Measurements from ENCODE around the gene NBPF26. TPM values are rescaled to one million over a fixed set of nuclear protein-coding genes. Genes with fewer than 3 reads are reported as not detected.
"Not testable (repeated sequence)": the region's sequence is repeated elsewhere in the genome, so short reads cannot be mapped to it uniquely, and the experiment has no call there.

NBPF26 gene
- total RNA-seq (2022) (13.9 and 14.9 TPM in 2 replicates), Bru-seq, nascent RNA (percentile 55 among the genes with signal in this experiment), BruChase-seq, experiment 1, labeled RNA remaining after a 2-hour chase (percentile 50 among the genes with signal in this experiment), BruChase-seq, experiment 2, labeled RNA remaining after a 6-hour chase (percentile 44 among the genes with signal in this experiment)
- long read RNA-seq, partial matches to known transcripts = 1 of 1 reads
- long read RNA-seq, other reads (novel, unspliced or antisense) = 0 of 1 reads

- H3K9me3 Mint-ChIP-seq (ENCODE audit: unreplicated experiment); H3K27me3 ChIP-seq (replicated peaks; ENCODE audit: control insufficient read depth, insufficient read depth, low read length); POLR2A ChIA-PET; H3K27ac Mint-ChIP-seq (ENCODE audit: unreplicated experiment); H3K4me1 ChIP-seq; H3K36me3 Mint-ChIP-seq (ENCODE audit: insufficient read depth, unreplicated experiment); H3K9me3 ChIP-seq; H3K36me3 ChIP-seq (ENCODE audit: control insufficient read depth, insufficient read depth, low read length); H3K27me3 Mint-ChIP-seq (ENCODE audit: insufficient read depth, unreplicated experiment); BruUV-seq (replicated peaks); H3K4me1 Mint-ChIP-seq (ENCODE audit: low read depth, unreplicated experiment); intact Hi-C loops (cut with micrococcal nuclease; ENCODE audit: unreplicated experiment); CTCF ChIA-PET: not testable (repeated sequence)
- peak within 1 kb of the TSS; percentile 56 for H3K4me3 ChIP-seq (ENCODE audit: low read depth, low read length)
- peak within 1 kb of the TSS; percentile 56 for H3K4me3 Mint-ChIP-seq (ENCODE audit: unreplicated experiment)
- DNase-seq = peak; percentile 85 to 89
These were observed at the start of gene NBPF26 for GRCh38 chr1:120723715-120724402. TSS of gene NBPF26 (plus strand) at chr1:120723945.

GRCh38 chr1:120680106-120680819 is 43.5 kb upstream of the NBPF26 start:
- H3K4me3 ChIP-seq (ENCODE audit: low read depth, low read length); H3K4me3 Mint-ChIP-seq (ENCODE audit: unreplicated experiment); BruUV-seq (replicated peaks); H3K9me3 Mint-ChIP-seq (ENCODE audit: unreplicated experiment); DNase-seq; CTCF ChIA-PET; H3K4me1 Mint-ChIP-seq (ENCODE audit: low read depth, unreplicated experiment); H3K36me3 ChIP-seq (ENCODE audit: control insufficient read depth, insufficient read depth, low read length); H3K27me3 Mint-ChIP-seq (ENCODE audit: insufficient read depth, unreplicated experiment); H3K36me3 Mint-ChIP-seq (ENCODE audit: insufficient read depth, unreplicated experiment); H3K4me1 ChIP-seq; intact Hi-C loops (cut with micrococcal nuclease; ENCODE audit: unreplicated experiment); H3K9me3 ChIP-seq; H3K27me3 ChIP-seq (replicated peaks; ENCODE audit: control insufficient read depth, insufficient read depth, low read length); H3K27ac Mint-ChIP-seq (ENCODE audit: unreplicated experiment); POLR2A ChIA-PET: not testable (repeated sequence)

- H3K4me3 Mint-ChIP-seq (ENCODE audit: unreplicated experiment); H3K9me3 Mint-ChIP-seq (ENCODE audit: unreplicated experiment); CTCF ChIA-PET; H3K36me3 Mint-ChIP-seq (ENCODE audit: insufficient read depth, unreplicated experiment); H3K9me3 ChIP-seq; H3K4me3 ChIP-seq (ENCODE audit: low read depth, low read length); H3K4me1 ChIP-seq; H3K27me3 ChIP-seq (replicated peaks; ENCODE audit: control insufficient read depth, insufficient read depth, low read length); POLR2A ChIA-PET; H3K27me3 Mint-ChIP-seq (ENCODE audit: insufficient read depth, unreplicated experiment); DNase-seq; H3K27ac Mint-ChIP-seq (ENCODE audit: unreplicated experiment); intact Hi-C loops (cut with micrococcal nuclease; ENCODE audit: unreplicated experiment); H3K36me3 ChIP-seq (ENCODE audit: control insufficient read depth, insufficient read depth, low read length); H3K4me1 Mint-ChIP-seq (ENCODE audit: low read depth, unreplicated experiment); BruUV-seq (replicated peaks): not testable (repeated sequence)
These were observed 42.8 kb upstream of the NBPF26 start for GRCh38 chr1:120680938-120681337.

GRCh38 chr1:120684397-120684796 is 39.3 kb upstream of the NBPF26 start:
- CTCF ChIA-PET; H3K36me3 ChIP-seq (ENCODE audit: control insufficient read depth, insufficient read depth, low read length); intact Hi-C loops (cut with micrococcal nuclease; ENCODE audit: unreplicated experiment); H3K36me3 Mint-ChIP-seq (ENCODE audit: insufficient read depth, unreplicated experiment); H3K27me3 Mint-ChIP-seq (ENCODE audit: insufficient read depth, unreplicated experiment); H3K4me1 Mint-ChIP-seq (ENCODE audit: low read depth, unreplicated experiment); POLR2A ChIA-PET; H3K27ac Mint-ChIP-seq (ENCODE audit: unreplicated experiment); H3K4me3 Mint-ChIP-seq (ENCODE audit: unreplicated experiment); H3K9me3 ChIP-seq; H3K4me1 ChIP-seq; H3K9me3 Mint-ChIP-seq (ENCODE audit: unreplicated experiment); H3K4me3 ChIP-seq (ENCODE audit: low read depth, low read length); DNase-seq; BruUV-seq (replicated peaks); H3K27me3 ChIP-seq (replicated peaks; ENCODE audit: control insufficient read depth, insufficient read depth, low read length): not testable (repeated sequence)

- H3K27me3 Mint-ChIP-seq (ENCODE audit: insufficient read depth, unreplicated experiment); H3K4me3 Mint-ChIP-seq (ENCODE audit: unreplicated experiment); DNase-seq; H3K36me3 Mint-ChIP-seq (ENCODE audit: insufficient read depth, unreplicated experiment); H3K4me3 ChIP-seq (ENCODE audit: low read depth, low read length); H3K27ac Mint-ChIP-seq (ENCODE audit: unreplicated experiment); H3K36me3 ChIP-seq (ENCODE audit: control insufficient read depth, insufficient read depth, low read length); H3K4me1 ChIP-seq; H3K9me3 ChIP-seq; intact Hi-C loops (cut with micrococcal nuclease; ENCODE audit: unreplicated experiment); H3K27me3 ChIP-seq (replicated peaks; ENCODE audit: control insufficient read depth, insufficient read depth, low read length); CTCF ChIA-PET; POLR2A ChIA-PET; H3K4me1 Mint-ChIP-seq (ENCODE audit: low read depth, unreplicated experiment); BruUV-seq (replicated peaks); H3K9me3 Mint-ChIP-seq (ENCODE audit: unreplicated experiment): not testable (repeated sequence)
These were observed 38.1 kb upstream of the NBPF26 start for GRCh38 chr1:120685622-120686021.

GRCh38 chr1:120687250-120687649 is 36.5 kb upstream of the NBPF26 start:
- intact Hi-C loops (cut with micrococcal nuclease; ENCODE audit: unreplicated experiment); H3K27ac Mint-ChIP-seq (ENCODE audit: unreplicated experiment); BruUV-seq (replicated peaks): not testable (repeated sequence)

More at GRCh38 chr1:120687250-120687649, 36.5 kb upstream of the NBPF26 start:
- H3K9me3 Mint-ChIP-seq (ENCODE audit: unreplicated experiment); H3K4me1 ChIP-seq; H3K4me3 Mint-ChIP-seq (ENCODE audit: unreplicated experiment); H3K4me1 Mint-ChIP-seq (ENCODE audit: low read depth, unreplicated experiment); H3K36me3 ChIP-seq (ENCODE audit: control insufficient read depth, insufficient read depth, low read length); DNase-seq; CTCF ChIA-PET; H3K27me3 Mint-ChIP-seq (ENCODE audit: insufficient read depth, unreplicated experiment); H3K9me3 ChIP-seq; H3K36me3 Mint-ChIP-seq (ENCODE audit: insufficient read depth, unreplicated experiment); H3K27me3 ChIP-seq (replicated peaks; ENCODE audit: control insufficient read depth, insufficient read depth, low read length); H3K4me3 ChIP-seq (ENCODE audit: low read depth, low read length); POLR2A ChIA-PET: not testable (repeated sequence)

All from Caco-2 (cell line).